HEK293 (cell line): ENCODE results near the gene TPM2.

Experiments used
- AEBP2 ChIP-seq: fragments of 450-650 bp; formaldehyde crosslinking; IDR thresholded peaks from 2 replicates; pipeline ENCODE4 v1.5.1; 2016; ENCODE audit warnings: missing biosample characterization, missing genetic modification characterization, borderline replicate concordance
- BCL11A ChIP-seq: fragments of 450-650 bp; formaldehyde crosslinking; IDR thresholded peaks from 2 replicates; pipeline ENCODE4 v1.5.1; 2016; ENCODE audit warnings: low read depth, missing biosample characterization, missing genetic modification characterization
- GLI4 ChIP-seq: fragments of 450-650 bp; formaldehyde crosslinking; IDR thresholded peaks from 2 replicates; pipeline ENCODE4 v1.5.1; 2016; ENCODE audit warnings: missing biosample characterization, missing genetic modification characterization
- KLF8 ChIP-seq: fragments of 450-650 bp; formaldehyde crosslinking; IDR thresholded peaks from 2 replicates; pipeline ENCODE4 v1.5.1; 2016; ENCODE audit warnings: missing biosample characterization, missing genetic modification characterization
- MZF1 ChIP-seq: fragments of 450-650 bp; formaldehyde crosslinking; IDR thresholded peaks from 2 replicates; pipeline ENCODE4 v1.5.1; 2017; ENCODE audit warnings: missing biosample characterization, missing genetic modification characterization, borderline replicate concordance
- PRDM4 ChIP-seq: fragments of 450-650 bp; formaldehyde crosslinking; IDR thresholded peaks from 2 replicates; pipeline ENCODE4 v1.5.1; 2017; ENCODE audit warnings: missing biosample characterization, missing genetic modification characterization
- TCF7L2 ChIP-seq: IDR thresholded peaks from 2 replicates; pipeline ENCODE4 v1.6.1; 2011; ENCODE audit warnings: low read depth, mild to moderate bottlenecking, inconsistent platforms, low read length, moderate library complexity, borderline replicate concordance
- ZBTB10 ChIP-seq: fragments of 450-650 bp; formaldehyde crosslinking; IDR thresholded peaks from 2 replicates; pipeline ENCODE4 v1.5.1; 2016; ENCODE audit warnings: missing biosample characterization, missing genetic modification characterization
- ZBTB17 ChIP-seq: fragments of 450-650 bp; formaldehyde crosslinking; IDR thresholded peaks from 2 replicates; pipeline ENCODE4 v1.5.1; 2016; ENCODE audit warnings: missing biosample characterization, missing genetic modification characterization
- ZNF184 ChIP-seq: fragments of 450-650 bp; IDR thresholded peaks from 2 replicates; pipeline ENCODE4 v1.5.1; 2018; ENCODE audit warnings: missing biosample characterization, mild to moderate bottlenecking, missing genetic modification characterization
- ZNF248 ChIP-seq: fragments of 450-650 bp; formaldehyde crosslinking; IDR thresholded peaks from 2 replicates; pipeline ENCODE4 v1.5.1; 2017; ENCODE audit warnings: missing biosample characterization, missing genetic modification characterization
- ZNF26 ChIP-seq: fragments of 450-650 bp; formaldehyde crosslinking; IDR thresholded peaks from 2 replicates; pipeline ENCODE4 v1.5.1; 2016; ENCODE audit warnings: missing biosample characterization, missing genetic modification characterization
- ZNF280C ChIP-seq: fragments of 450-650 bp; formaldehyde crosslinking; IDR thresholded peaks from 2 replicates; pipeline ENCODE4 v1.5.1; 2016; ENCODE audit warnings: missing biosample characterization, missing genetic modification characterization
- ZNF366 ChIP-seq: fragments of 450-650 bp; formaldehyde crosslinking; conservative IDR thresholded peaks from 2 replicates; pipeline ENCODE4 v1.5.1; 2016; ENCODE audit warnings: missing biosample characterization, missing genetic modification characterization
- ZNF416 ChIP-seq: fragments of 450-650 bp; formaldehyde crosslinking; IDR thresholded peaks from 2 replicates; pipeline ENCODE4 v1.5.1; 2016; ENCODE audit warnings: missing biosample characterization, missing genetic modification characterization
- ZNF449 ChIP-seq: fragments of 450-650 bp; formaldehyde crosslinking; IDR thresholded peaks from 2 replicates; pipeline ENCODE4 v1.5.1; 2017; ENCODE audit warnings: missing biosample characterization, mild to moderate bottlenecking, missing genetic modification characterization, moderate library complexity
- ZNF510 ChIP-seq: fragments of 450-650 bp; formaldehyde crosslinking; IDR thresholded peaks from 2 replicates; pipeline ENCODE4 v1.5.1; 2018; ENCODE audit warnings: mild to moderate bottlenecking, missing genetic modification characterization, missing biosample characterization; ENCODE audit not compliant: insufficient replicate concordance
- ZNF514 ChIP-seq: fragments of 450-650 bp; formaldehyde crosslinking; IDR thresholded peaks from 2 replicates; pipeline ENCODE4 v1.5.1; 2016; ENCODE audit warnings: missing biosample characterization, missing genetic modification characterization
- ZNF580 ChIP-seq: fragments of 450-650 bp; formaldehyde crosslinking; IDR thresholded peaks from 2 replicates; pipeline ENCODE4 v1.5.1; 2016; ENCODE audit warnings: missing biosample characterization, missing genetic modification characterization
- ZNF621 ChIP-seq: fragments of 450-650 bp; formaldehyde crosslinking; IDR thresholded peaks from 2 replicates; pipeline ENCODE4 v1.5.1; 2017; ENCODE audit warnings: missing biosample characterization, missing genetic modification characterization
- ZNF626 ChIP-seq: fragments of 450-650 bp; sonication (Bioruptor Pico); formaldehyde crosslinking; IDR thresholded peaks from 2 replicates; pipeline ENCODE4 v1.5.1; 2018; ENCODE audit warnings: missing biosample characterization, missing genetic modification characterization, inconsistent platforms
- ZNF704 ChIP-seq: fragments of 450-650 bp; formaldehyde crosslinking; IDR thresholded peaks from 2 replicates; pipeline ENCODE4 v1.5.1; 2016; ENCODE audit warnings: missing biosample characterization, missing genetic modification characterization
- ZSCAN5A ChIP-seq: fragments of 450-650 bp; formaldehyde crosslinking; IDR thresholded peaks from 2 replicates; pipeline ENCODE4 v1.5.1; 2016; ENCODE audit warnings: missing biosample characterization, missing genetic modification characterization

Gene TPM2

GRCh38 chr9:35657546-35658136 is 32.1 kb downstream of the TPM2 start, which contains the start of gene RMRP (continued):
- TF ChIP-seq ZNF449 (peak; percentile 8; the same call in 1 of the 2 replicates), ZNF248 (tag by site-specific recombination) (no peak), MZF1 (peak; percentile 82), AEBP2 (tag by site-specific recombination) (no peak), ZNF704 (tag by site-specific recombination) (no peak), ZBTB17 (peak; percentile 79), GLI4 (peak; percentile 74; the same call in 1 of the 2 replicates), ZNF280C (no peak), ZNF416 (tag by site-specific recombination) (no peak), KLF8 (tag by site-specific recombination) (peak; percentile 85), ZNF510 (tag by site-specific recombination) (no peak), PRDM4 (tag by site-specific recombination) (peak; percentile 66), ZNF621 (tag by site-specific recombination) (no peak), BCL11A (tag by site-specific recombination) (peak; percentile 91; the same call in 1 of the 2 replicates), ZNF626 (tag by site-specific recombination) (no peak), ZNF514 (tag by site-specific recombination) (no peak), ZSCAN5A (tag by site-specific recombination) (peak; percentile 93), ZNF366 (tag by site-specific recombination) (peak; percentile 54; the same call in 1 of the 2 replicates), ZNF184 (peak; percentile 43; the same call in 1 of the 2 replicates), ZNF580 (tag by site-specific recombination) (no peak; the same call in 1 of the 2 replicates), TCF7L2 (no peak), ZNF26 (tag by site-specific recombination) (no peak), ZBTB10 (tag by site-specific recombination) (peak; percentile 89)
